ENCODE results near the gene GXYLT2.

DNA sequence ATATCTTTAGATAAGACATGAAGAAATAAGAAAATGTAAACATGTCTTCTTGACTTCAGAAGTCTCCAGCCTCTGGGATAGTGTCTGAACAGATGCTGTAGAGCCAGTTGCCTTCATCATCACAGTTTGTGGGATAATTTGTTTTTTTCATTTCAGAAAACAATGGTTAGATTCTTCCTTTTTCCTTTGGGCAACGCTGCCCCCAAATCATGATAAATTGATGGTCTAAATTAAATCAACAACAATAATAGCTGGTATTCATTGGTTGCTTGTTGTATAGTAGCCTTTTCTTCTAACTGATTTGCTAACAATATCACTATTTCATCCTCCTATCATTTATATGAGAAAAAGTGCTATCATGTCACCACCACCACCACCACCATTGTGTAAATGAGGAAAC lies 27.0 kb upstream of the GXYLT2 start:
- TF ChIP-seq, protein P1, sequence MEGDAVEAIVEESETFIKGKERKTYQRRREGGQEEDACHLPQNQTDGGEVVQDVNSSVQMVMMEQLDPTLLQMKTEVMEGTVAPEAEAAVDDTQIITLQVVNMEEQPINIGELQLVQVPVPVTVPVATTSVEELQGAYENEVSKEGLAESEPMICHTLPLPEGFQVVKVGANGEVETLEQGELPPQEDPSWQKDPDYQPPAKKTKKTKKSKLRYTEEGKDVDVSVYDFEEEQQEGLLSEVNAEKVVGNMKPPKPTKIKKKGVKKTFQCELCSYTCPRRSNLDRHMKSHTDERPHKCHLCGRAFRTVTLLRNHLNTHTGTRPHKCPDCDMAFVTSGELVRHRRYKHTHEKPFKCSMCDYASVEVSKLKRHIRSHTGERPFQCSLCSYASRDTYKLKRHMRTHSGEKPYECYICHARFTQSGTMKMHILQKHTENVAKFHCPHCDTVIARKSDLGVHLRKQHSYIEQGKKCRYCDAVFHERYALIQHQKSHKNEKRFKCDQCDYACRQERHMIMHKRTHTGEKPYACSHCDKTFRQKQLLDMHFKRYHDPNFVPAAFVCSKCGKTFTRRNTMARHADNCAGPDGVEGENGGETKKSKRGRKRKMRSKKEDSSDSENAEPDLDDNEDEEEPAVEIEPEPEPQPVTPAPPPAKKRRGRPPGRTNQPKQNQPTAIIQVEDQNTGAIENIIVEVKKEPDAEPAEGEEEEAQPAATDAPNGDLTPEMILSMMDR (IDR thresholded peaks at IDR 0.05): no peak
- TF ChIP-seq POLR2A (IDR thresholded peaks at IDR 0.05): no peak

Data from uterus (tissue), 2 donors.